IMR-90 (cell line): ENCODE measurements around the gene CCDC88C. TPM values are rescaled to one million over a fixed set of nuclear protein-coding genes. Genes with fewer than 3 reads are reported as not detected.

Experiments used
- ATAC-seq: fragments of 200-7000 bp; cut with Tn5 transposase; 2 replicates; pipeline ENCODE4 v1.9.1; 2020; ENCODE audit warnings: low read depth, mild to moderate bottlenecking, moderate library complexity
- BruUV-seq: library from RNA; stranded (reverse); fragments of 400-500 nt; replicated peaks from 2 replicates; lab custom pipeline; 2021; lab: Mats Ljungman, UMichigan
- CTCF ChIA-PET: fragments of 300-600 bp; formaldehyde crosslinking; extraction: SDS; loops from one replicate; lab custom pipeline; 2021; ENCODE audit warnings: antibody characterized with exemption; lab: Yijun Ruan, JAX
- POLR2A ChIA-PET: fragments of 300-600 bp; sonication (Branson Sonifier 250); formaldehyde crosslinking; loops from one replicate; lab custom pipeline; 2022; ENCODE audit warnings: antibody characterized with exemption; ENCODE audit not compliant: unreplicated experiment; lab: Charles Lee
- DNase-seq: peaks from one replicate; pipeline ENCODE4 v3.0.0; 2013
- H2AFZ ChIP-seq: replicated peaks from 2 replicates; pipeline ENCODE3; 2013; ENCODE audit warnings: low read length, mild to moderate bottlenecking; ENCODE audit not compliant: poor library complexity
- H2AK5ac ChIP-seq: 2 replicates; pipeline ENCODE4 v1.6.1; 2013; ENCODE audit warnings: low read depth, low read length, inconsistent platforms
- H2AK9ac ChIP-seq: replicated peaks from 2 replicates; pipeline ENCODE3; 2013; ENCODE audit warnings: mild to moderate bottlenecking, low read depth, low read length, moderate library complexity; ENCODE audit not compliant: poor library complexity
- H2BK120ac ChIP-seq: 2 replicates; pipeline ENCODE4 v1.6.1; 2013; ENCODE audit warnings: low read depth, low read length, inconsistent platforms
- H2BK15ac ChIP-seq: 3 replicates; pipeline ENCODE4 v1.6.1; 2013; ENCODE audit warnings: low read depth, low read length, inconsistent platforms
- H2BK20ac ChIP-seq: 2 replicates; pipeline ENCODE4 v1.6.1; 2013; ENCODE audit warnings: low read depth, mild to moderate bottlenecking, inconsistent platforms, low read length, moderate library complexity
- H2BK5ac ChIP-seq: 2 replicates; pipeline ENCODE4 v1.6.1; 2013; ENCODE audit warnings: mild to moderate bottlenecking, low read depth, low read length, inconsistent platforms; ENCODE audit not compliant: poor library complexity, severe bottlenecking
- H3K14ac ChIP-seq: replicated peaks from 2 replicates; pipeline ENCODE4 v1.6.1; 2013; ENCODE audit warnings: low read depth, low read length, inconsistent platforms
- H3K18ac ChIP-seq: 2 replicates; pipeline ENCODE4 v1.6.1; 2013; ENCODE audit warnings: low read depth, low read length, control low read depth
- H3K23ac ChIP-seq: 2 replicates; pipeline ENCODE4 v1.6.1; 2013; ENCODE audit warnings: low read depth, low read length, inconsistent platforms
- H3K27ac ChIP-seq: 2 replicates; pipeline ENCODE4 v1.5.1; 2013; ENCODE audit warnings: mild to moderate bottlenecking, control low read depth, low read length; ENCODE audit not compliant: insufficient read depth
- H3K27me3 ChIP-seq: 2 replicates; pipeline ENCODE4 v1.6.1; 2013; ENCODE audit warnings: low read length; ENCODE audit not compliant: control insufficient read depth, insufficient read depth
- H3K36me3 ChIP-seq: 2 replicates; pipeline ENCODE4 v1.6.1; 2013; ENCODE audit warnings: low read length, mixed read lengths; ENCODE audit not compliant: control insufficient read depth, insufficient read depth
- H3K4ac ChIP-seq: 2 replicates; pipeline ENCODE4 v1.6.1; 2013; ENCODE audit warnings: low read depth, low read length, inconsistent platforms
- H3K4me1 ChIP-seq: 2 replicates; pipeline ENCODE4 v1.6.1; 2013; ENCODE audit warnings: low read length, mixed read lengths; ENCODE audit not compliant: control insufficient read depth, insufficient read depth
- H3K4me2 ChIP-seq: 2 replicates; pipeline ENCODE4 v1.6.1; 2013; ENCODE audit warnings: low read depth, mild to moderate bottlenecking, control low read depth, low read length, moderate library complexity
- H3K4me3 ChIP-seq: 2 replicates; pipeline ENCODE4 v1.5.1; 2013; ENCODE audit warnings: low read depth, mild to moderate bottlenecking, control low read depth, low read length, moderate library complexity; ENCODE audit not compliant: insufficient read depth
- H3K56ac ChIP-seq: 2 replicates; pipeline ENCODE4 v1.6.1; 2013; ENCODE audit warnings: low read length, inconsistent platforms; ENCODE audit not compliant: insufficient read depth; ENCODE audit errors: extremely low read depth
- H3K79me1 ChIP-seq, 2 experiments: 2 replicates each; pipeline ENCODE4 v1.6.1; 2013; ENCODE audit warnings: low read length in 2 of 2, inconsistent platforms in 1 of 2, low read depth in 1 of 2
- H3K9ac ChIP-seq: 2 replicates; pipeline ENCODE4 v1.6.1; 2013; ENCODE audit warnings: low read depth, low read length, control low read depth
- H3K9me1 ChIP-seq: 2 replicates; pipeline ENCODE4 v1.6.1; 2013; ENCODE audit warnings: low read length, inconsistent platforms; ENCODE audit not compliant: insufficient read depth
- H3K9me3 ChIP-seq: 2 replicates; pipeline ENCODE4 v1.6.1; 2013; ENCODE audit warnings: low read length; ENCODE audit not compliant: control insufficient read depth, insufficient read depth
- H4K20me1 ChIP-seq: 2 replicates; pipeline ENCODE4 v1.6.1; 2013; ENCODE audit warnings: low read length, inconsistent platforms; ENCODE audit not compliant: insufficient read depth
- H4K5ac ChIP-seq: 2 replicates; pipeline ENCODE4 v1.6.1; 2013; ENCODE audit warnings: mild to moderate bottlenecking, low read depth, low read length, control low read depth
- H4K8ac ChIP-seq, 2 experiments: 2 replicates each; pipeline ENCODE4 v1.6.1; 2013; ENCODE audit warnings: low read depth in 2 of 2, low read length in 2 of 2, control low read depth in 1 of 2, inconsistent platforms in 1 of 2
- H4K91ac ChIP-seq: 2 replicates; pipeline ENCODE4 v1.6.1; 2013; ENCODE audit warnings: low read depth, low read length, inconsistent platforms; ENCODE audit not compliant: insufficient read depth
- BHLHE40 ChIP-seq: fragments of 150-350 bp; IDR thresholded peaks from 2 replicates; pipeline ENCODE4 v1.6.1; 2016; ENCODE audit warnings: mild to moderate bottlenecking, low read depth, low read length
- CHD1 ChIP-seq: IDR thresholded peaks from 2 replicates; pipeline ENCODE4 v1.6.1; 2012; ENCODE audit warnings: low read depth, low read length, improper control_type of control experiment
- CTCF ChIP-seq: conservative IDR thresholded peaks from 2 replicates; pipeline ENCODE4 v1.5.1; 2012; ENCODE audit warnings: mild to moderate bottlenecking, low read depth, low read length, improper control_type of control experiment
- MAZ ChIP-seq: IDR thresholded peaks from 2 replicates; pipeline ENCODE4 v1.6.1; 2012; ENCODE audit warnings: low read depth, mild to moderate bottlenecking, low read length, improper control_type of control experiment, moderate library complexity, borderline replicate concordance
- MXI1 ChIP-seq: IDR thresholded peaks from 2 replicates; pipeline ENCODE4 v1.6.1; 2012; ENCODE audit warnings: low read depth, mild to moderate bottlenecking, low read length, moderate library complexity, borderline replicate concordance
- POLR2A ChIP-seq: IDR thresholded peaks from 2 replicates; pipeline ENCODE4 v1.6.1; 2012; ENCODE audit warnings: mild to moderate bottlenecking, low read depth, low read length
- RAD21 ChIP-seq: IDR thresholded peaks from 2 replicates; pipeline ENCODE4 v1.6.1; 2012; ENCODE audit warnings: low read length, improper control_type of control experiment
- RCOR1 ChIP-seq: IDR thresholded peaks from 2 replicates; pipeline ENCODE4 v1.6.1; 2012; ENCODE audit warnings: mild to moderate bottlenecking, low read length, improper control_type of control experiment; ENCODE audit not compliant: insufficient replicate concordance
- RFX5 ChIP-seq: IDR thresholded peaks from 2 replicates; pipeline ENCODE4 v1.8.0; 2012; ENCODE audit warnings: low read depth, mild to moderate bottlenecking, low read length, moderate library complexity
- WGBS, 2 experiments: methylation state at CpG; one replicate each; pipeline versions ENCODE4 v1.1.5 to v1.1.7; 2013; ENCODE audit warnings: missing lambda C conversion rate in 2 of 2; ENCODE audit not compliant: insufficient read length in 1 of 2; ENCODE audit errors: extremely low coverage in 2 of 2; 5-methylcytosine and 5-hydroxymethylcytosine counted together
- dilution Hi-C: fragments of 300-500 bp; cut with HindIII; formaldehyde crosslinking; loops from one replicate; pipeline ENCODE4 v1.14.3; 2018; ENCODE audit warnings: low sequenced_read_pairs; ENCODE audit not compliant: unreplicated experiment
- in situ Hi-C: fragments of 300-500 bp; cut with MboI; formaldehyde crosslinking; loops from 3 replicates; pipeline ENCODE4 v1.14.3; 2019; ENCODE audit warnings: low sequenced_read_pairs, inconsistent platforms, mixed read lengths
- intact Hi-C: fragments of 100-400 bp; cut with micrococcal nuclease; formaldehyde crosslinking; loops from 2 replicates; pipeline ENCODE4 v1.10.0; 2022
- polyA plus RNA-seq, 3 experiments: library from polyadenylated mRNA; depleted of rRNA; stranded (reverse); fragments of >200 nt; gene quantifications; 2 replicates each; pipeline ENCODE4 v1.2.3, GENCODE V29; 2012; ENCODE audit warnings: low replicate concordance in 1 of 3
- total RNA-seq: library from RNA; depleted of rRNA; stranded (reverse); fragments of >200 nt; gene quantifications from 2 replicates; pipeline ENCODE4 v1.2.3, GENCODE V29; 2012
- TF ChIP-seq, protein P1 (sequence below): fragments of 150-350 bp; IDR thresholded peaks from 2 replicates; pipeline ENCODE4 v1.6.1; 2016; ENCODE audit warnings: low read depth, mild to moderate bottlenecking, low read length, moderate library complexity, borderline replicate concordance

Gene CCDC88C
- total and polyA plus RNA-seq, 2 of the 4 experiments (the other 2 are of a cell fraction) = 0.17 to 0.18 TPM

DNA sequence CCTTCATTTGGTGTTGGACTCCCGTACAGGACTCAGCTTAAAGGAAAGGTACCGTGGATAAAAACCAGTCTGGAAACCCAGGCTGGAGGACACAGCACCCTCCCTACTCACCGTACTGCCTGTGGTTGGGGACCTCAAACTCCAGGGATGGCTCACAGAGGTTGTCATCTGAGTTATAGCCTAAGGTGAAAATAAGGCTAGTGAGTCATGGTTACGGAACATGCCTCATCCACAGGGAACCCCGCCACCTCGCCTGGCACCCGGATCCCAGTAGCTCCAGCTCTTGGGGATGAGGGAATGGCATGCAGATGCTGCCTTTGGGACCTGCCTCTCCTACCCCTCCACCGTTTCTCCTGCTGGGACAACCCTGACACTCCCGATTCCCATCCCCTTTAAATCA lies 136.3 kb downstream of the CCDC88C start:
- TF ChIP-seq RFX5 (no peak), CTCF (no peak), POLR2A (no peak), CHD1 (no peak), RCOR1 (no peak), RAD21 (no peak), MXI1 (no peak), BHLHE40 (no peak), MAZ (no peak)
- TF ChIP-seq, protein P1, sequence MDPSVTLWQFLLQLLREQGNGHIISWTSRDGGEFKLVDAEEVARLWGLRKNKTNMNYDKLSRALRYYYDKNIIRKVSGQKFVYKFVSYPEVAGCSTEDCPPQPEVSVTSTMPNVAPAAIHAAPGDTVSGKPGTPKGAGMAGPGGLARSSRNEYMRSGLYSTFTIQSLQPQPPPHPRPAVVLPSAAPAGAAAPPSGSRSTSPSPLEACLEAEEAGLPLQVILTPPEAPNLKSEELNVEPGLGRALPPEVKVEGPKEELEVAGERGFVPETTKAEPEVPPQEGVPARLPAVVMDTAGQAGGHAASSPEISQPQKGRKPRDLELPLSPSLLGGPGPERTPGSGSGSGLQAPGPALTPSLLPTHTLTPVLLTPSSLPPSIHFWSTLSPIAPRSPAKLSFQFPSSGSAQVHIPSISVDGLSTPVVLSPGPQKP = no peak
- Histone ChIP-seq H3K27ac (no peak overlapping the region), H2AK9ac (no peak overlapping the region), H3K18ac (no peak overlapping the region), H3K4ac (no peak overlapping the region), H4K91ac (no peak overlapping the region), H2BK20ac (no peak overlapping the region), H3K9ac (no peak overlapping the region), H4K8ac (no peak overlapping the region), H3K56ac (no peak overlapping the region), H4K20me1 (no peaks in the 10 kb centered on the region), H3K79me1 (no peaks in the 10 kb centered on the region), H2AFZ (no peak overlapping the region), H3K36me3 (no peaks in the 10 kb centered on the region), H2BK120ac (no peak overlapping the region), H2BK15ac (no peak overlapping the region), H3K23ac (no peak overlapping the region), H3K27me3 (peaks cover 3% of the 10 kb centered on the region), H3K4me2 (no peak overlapping the region), H4K5ac (no peak overlapping the region), H3K14ac (no peak overlapping the region), H2AK5ac (no peak overlapping the region), H3K9me1 (peaks cover 2% of the 10 kb centered on the region; the same call in 1 of the 2 replicates), H3K4me1 (peaks cover 2% of the 10 kb centered on the region; the same call in 1 of the 2 replicates), H2BK5ac (no peak overlapping the region), H3K9me3 (no peaks in the 10 kb centered on the region), H3K4me3 (no peak overlapping the region)
- dilution Hi-C loops = no loop called here
- POLR2A ChIA-PET = no interaction called here
- DNase-seq (peak; percentile 15), ATAC-seq (no peak)
- CTCF ChIA-PET = interaction anchor here (0.6 to 1.2 kb wide), 2 partner anchors 104 to 428 kb away, joined by 3 to 4 read pairs; no protein-coding TSS in a partner anchor
- 100% methylated on average over 1 of the region's 9 CpGs; no CpG with 5 or more reads in 1 of the 2 experiments for WGBS, 2 experiments
- intact Hi-C loops = no loop called here
- BruUV-seq = no TSS peak
- in situ Hi-C loops = loop anchor here (5.0 kb wide), 1 partner anchor 104 kb away; no protein-coding TSS in a partner anchor
